ENCODE data around the gene FYTTD1. TPM values are rescaled to one million over a fixed set of nuclear protein-coding genes. Genes with fewer than 3 reads are reported as not detected.

FYTTD1 gene
- total RNA-seq, result 110 and 121 TPM in 2 replicates
- 48.6 TPM for total RNA-seq (2013)
- 6.2 and 11.8 TPM in 2 replicates for polyA plus RNA-seq
- 15.5 and 16.4 TPM in 2 replicates for polyA minus RNA-seq

GRCh38 chr3:197749601-197750395, at the start of gene FYTTD1:
Gene FYTTD1 (plus strand): TSS chr3:197749883. CDS start chr3:197749972, 89 bp downstream.
- no peak for TF ChIP-seq EZH2 (IDR thresholded peaks at IDR 0.05; ENCODE audit: borderline replicate concordance, insufficient read depth, low read depth, low read length, poor library complexity, severe bottlenecking)
- peak; percentile 64 for TF ChIP-seq CTCF (IDR thresholded peaks at IDR 0.05)
- Histone ChIP-seq H3K27me3 (replicated peaks in 1 of 4; ENCODE audit: control extremely low read depth in 1 of 4, control insufficient read depth in 3 of 4, insufficient read depth in 4 of 4, low read length in 3 of 4) (no peaks in the 10 kb centered on the region), H2AFZ (ENCODE audit: insufficient read depth, low read depth, low read length, poor library complexity, severe bottlenecking) (peak within 1 kb of the TSS; percentile 96), H3K4me3 (ENCODE audit: control extremely low read depth in 1 of 5, extremely low read depth in 1 of 5, insufficient read depth in 1 of 5, low read depth in 2 of 5, low read length in 4 of 5) (peak within 1 kb of the TSS; percentile 76 to 97 (median 83)), H4K20me1 (ENCODE audit: control insufficient read depth, insufficient read depth, low read length, poor library complexity, severe bottlenecking) (peaks cover 27% of the 10 kb centered on the region), H3K4me1 (ENCODE audit: control insufficient read depth in 2 of 2, insufficient read depth in 2 of 2, low read length in 2 of 2) (peaks cover 18 to 26% of the 10 kb centered on the region in 2 donors), H3K4me2 (replicated peaks; ENCODE audit: low read depth, low read length, poor library complexity, severe bottlenecking) (peak within 1 kb of the TSS; percentile 96), H3K79me2 (ENCODE audit: control insufficient read depth, insufficient read depth, low read length) (peaks cover 41% of the 10 kb centered on the region), H3K36me3 (replicated peaks in 1 of 2; ENCODE audit: control extremely low read depth in 1 of 2, control insufficient read depth in 1 of 2, extremely low read depth in 1 of 2, insufficient read depth in 2 of 2, low read length in 1 of 2) (no peaks in the 10 kb centered on the region), H3K9me3 (ENCODE audit: control extremely low read depth in 1 of 3, control insufficient read depth in 2 of 3, insufficient read depth in 1 of 3, low read length in 2 of 3) (no peaks in the 10 kb centered on the region), H3K9ac (ENCODE audit: low read length) (peak within 1 kb of the TSS; percentile 88), H3K27ac (ENCODE audit: low read length in 2 of 2) (peak within 1 kb of the TSS; percentile 88 to 94)
- H3K9me3 Mint-ChIP-seq (ENCODE audit: insufficient read depth), result no peaks in the 10 kb centered on the region
- DNase-seq (peak; percentile 95), ATAC-seq (ENCODE audit: low read depth) (peak; percentile 90)
- intact Hi-C loops (cut with micrococcal nuclease), result loop anchor here (1.0 to 2.0 kb wide), 6 partner anchors 15 to 150 kb away; no protein-coding TSS in a partner anchor
- WGBS (ENCODE audit: insufficient coverage), result under 1% methylated on average over 104 of the region's 104 CpGs
- peak within 1 kb of the TSS; percentile 97 for H3K27ac Mint-ChIP-seq
- CTCF ChIA-PET, result interaction anchor here (0.5 to 1.8 kb wide), 9 partner anchors 11 to 151 kb away, joined by 3 to 11 read pairs (median 6); partner anchors contain the start of genes LRCH3 and RUBCN
- H3K27me3 Mint-ChIP-seq, result no peaks in the 10 kb centered on the region
- POLR2A ChIA-PET, result interaction anchor here (0.7 to 2.2 kb wide), 5 partner anchors 10 to 75 kb away, joined by 4 to 12 read pairs (median 6); partner anchors contain the start of genes LRCH3 and RUBCN
- H3K4me1 Mint-ChIP-seq, result peaks cover 43% of the 10 kb centered on the region
- peak within 1 kb of the TSS; percentile 96 for H3K4me3 Mint-ChIP-seq

Data from B cell (primary cell).